Measurements from ENCODE around the gene PCYT1B.

DNA sequence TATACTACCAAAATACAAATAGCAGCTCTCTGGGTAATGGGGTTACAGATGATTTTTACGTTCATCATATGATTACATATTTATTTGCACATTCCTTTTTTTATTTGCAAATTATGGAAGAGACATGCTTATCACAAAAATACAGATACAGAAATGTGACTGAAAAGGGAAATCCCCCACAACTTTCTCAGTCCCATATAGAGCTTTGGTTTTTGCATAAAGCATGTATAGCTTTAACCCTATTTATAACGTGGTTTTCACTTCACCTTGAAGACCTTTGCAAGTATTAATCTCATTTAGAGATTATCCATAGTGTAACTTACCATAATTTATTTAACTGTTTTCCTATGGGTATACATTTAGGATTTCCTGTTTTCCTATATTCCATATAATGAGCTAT is 126.7 kb downstream of the PCYT1B start:
- TF ChIP-seq POLR2A (IDR thresholded peaks at IDR 0.05; ENCODE audit: low read depth), result no peak
- TF ChIP-seq CTCF (IDR thresholded peaks at IDR 0.05), result no peak
- TF ChIP-seq EP300 (IDR thresholded peaks at IDR 0.05), result no peak
